Fibroblast of upper back skin (primary cell): Measurements from ENCODE around the gene VEGFD.

ENCODE experiments used
- DNase-seq: peaks from one replicate; pipeline ENCODE4 v3.0.0-alpha.2; 2013

VEGFD gene

GRCh38 chrX:15384304-15384703 is at the start of gene VEGFD:
VEGFD (minus strand) TSS chrX:15384413; CDS start chrX:15383946, 467 bp downstream.
- peak; percentile 57 for DNase-seq

- DNase-seq = peak; percentile 45
Observed at GRCh38 chrX:15430584-15430983, 46.4 kb upstream of the VEGFD start.

- DNase-seq = no peak
Observed at GRCh38 chrX:15430076-15430475, 45.9 kb upstream of the VEGFD start.

- no peak for DNase-seq
Observed at GRCh38 chrX:15425024-15425423, 40.8 kb upstream of the VEGFD start.

GRCh38 chrX:15418707-15419181 is 34.5 kb upstream of the VEGFD start:
- DNase-seq = peak; percentile 16

GRCh38 chrX:15418041-15418706 is 34.0 kb upstream of the VEGFD start:
- DNase-seq = peak; percentile 88

- peak; percentile 28 for DNase-seq
Observed at GRCh38 chrX:15416133-15416993, 32.1 kb upstream of the VEGFD start.

GRCh38 chrX:15413101-15413500 is 28.9 kb upstream of the VEGFD start:
- no peak for DNase-seq

- no peak for DNase-seq
Observed at GRCh38 chrX:15410947-15411346, 26.7 kb upstream of the VEGFD start.

GRCh38 chrX:15410430-15410829 is 26.2 kb upstream of the VEGFD start:
- no peak for DNase-seq

GRCh38 chrX:15405846-15406245 is 21.6 kb upstream of the VEGFD start:
- DNase-seq = no peak

- DNase-seq = no peak
Observed at GRCh38 chrX:15404401-15405096, 20.3 kb upstream of the VEGFD start.

GRCh38 chrX:15401378-15401777 is 17.2 kb upstream of the VEGFD start:
- no peak for DNase-seq

- DNase-seq = no peak
Observed at GRCh38 chrX:15399962-15400391, 15.8 kb upstream of the VEGFD start.

GRCh38 chrX:15398874-15399273 is 14.7 kb upstream of the VEGFD start:
- DNase-seq = no peak

- no peak for DNase-seq
Observed at GRCh38 chrX:15395789-15396188, 11.6 kb upstream of the VEGFD start.

- DNase-seq = no peak
Observed at GRCh38 chrX:15391850-15392249, 7.6 kb upstream of the VEGFD start.

GRCh38 chrX:15382813-15383212 is 1.4 kb downstream of the VEGFD start:
- no peak for DNase-seq

- DNase-seq = peak; percentile 52
Observed at GRCh38 chrX:15376956-15377355, 7.3 kb downstream of the VEGFD start.

- DNase-seq = peak; percentile 31
Observed at GRCh38 chrX:15373976-15374375, 10.2 kb downstream of the VEGFD start.

GRCh38 chrX:15366506-15367352 is 17.5 kb downstream of the VEGFD start:
- DNase-seq = no peak

- DNase-seq = no peak
Observed at GRCh38 chrX:15359701-15360100, 24.5 kb downstream of the VEGFD start.
